Islet of Langerhans (tissue), 1 donor: ENCODE results near the gene AFAP1.
"Not testable (repeated sequence)": the region's sequence is repeated elsewhere in the genome, so short reads cannot be mapped to it uniquely, and the experiment has no call there.

Experiments
- FAIRE-seq: peaks from one replicate; lab custom pipeline; 2011; peaks lifted over from hg19 to GRCh38; lab: Jason Lieb, UNC

Gene AFAP1

DNA sequence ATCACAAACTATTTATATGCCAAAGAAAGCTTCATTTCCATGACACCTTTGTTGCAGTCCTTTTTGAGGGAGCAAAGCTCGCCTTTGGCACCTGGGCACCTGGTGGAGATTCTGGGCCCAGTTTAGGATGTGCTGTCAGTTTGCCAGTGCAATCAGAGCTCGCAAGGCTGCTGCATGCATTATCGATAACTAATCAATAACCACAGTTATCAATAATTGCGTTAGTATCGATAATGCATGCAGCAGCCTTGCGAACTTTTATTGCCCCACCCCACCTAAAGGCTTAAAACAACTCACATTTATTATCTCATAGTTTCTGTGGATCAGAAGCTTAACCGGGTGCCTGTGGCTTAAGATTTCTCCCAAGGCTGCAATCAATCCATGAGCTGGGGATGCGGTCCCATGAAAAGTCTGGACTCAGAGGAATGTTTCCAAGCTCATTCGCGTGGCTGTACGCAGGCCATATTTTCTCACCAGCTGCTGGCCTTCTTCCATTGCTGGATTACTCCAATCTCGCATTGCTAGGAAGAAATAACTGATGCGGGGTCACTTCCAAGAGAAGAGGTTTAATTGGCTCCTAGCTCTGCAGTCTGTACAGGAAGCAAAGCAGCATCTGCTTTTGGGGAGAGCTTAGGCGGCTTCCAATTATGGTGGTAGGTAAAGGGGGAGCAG is 6.2 kb upstream of the AFAP1 start:
- no peak for FAIRE-seq

DNA sequence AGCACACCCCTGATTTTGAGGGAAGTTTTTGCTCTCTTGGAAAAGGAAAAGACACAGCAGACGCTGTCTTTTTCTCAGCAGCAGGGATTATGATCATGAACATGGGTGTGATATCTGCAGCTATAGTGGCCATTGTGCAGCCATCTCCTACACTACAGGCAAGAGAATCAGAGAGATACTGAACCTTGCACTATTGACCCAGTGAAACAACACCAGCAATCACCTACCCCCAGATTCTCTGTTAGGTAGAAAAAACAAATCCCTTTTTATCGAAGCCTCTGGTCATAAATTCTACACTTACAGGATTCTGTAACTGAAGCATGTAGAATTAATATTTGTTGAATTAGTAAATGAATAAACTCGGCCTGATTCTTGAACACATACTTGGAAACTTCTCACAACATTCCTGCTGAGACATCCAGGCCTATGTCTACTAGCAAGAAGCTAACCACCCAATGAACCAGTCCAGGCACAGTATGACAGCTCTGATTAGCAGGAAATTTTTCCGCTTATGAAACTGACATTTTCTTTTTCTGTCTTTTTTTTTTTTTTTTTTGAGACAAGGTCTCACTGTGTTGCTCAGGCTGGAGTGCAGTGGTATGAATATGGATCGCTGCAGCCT is 5.0 kb upstream of the AFAP1 start:
- FAIRE-seq, result no peak

DNA sequence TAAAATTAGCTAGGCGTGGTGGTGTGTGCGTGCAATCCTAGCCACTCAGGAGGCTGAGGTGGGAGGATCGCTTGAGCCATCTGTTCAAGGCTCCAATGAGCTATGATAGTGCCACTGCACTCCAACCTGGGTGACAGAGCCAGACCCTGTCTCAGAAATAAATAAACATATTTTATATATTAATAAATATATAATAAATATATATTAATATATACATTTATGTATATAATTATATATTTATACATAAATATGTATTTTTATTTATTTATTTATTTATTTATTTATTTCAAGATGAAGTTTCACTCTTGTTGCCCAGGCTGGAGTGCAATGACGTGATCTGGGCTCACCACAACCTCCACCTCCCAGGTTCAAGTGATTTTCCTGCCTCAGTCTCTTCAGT is 4.0 kb upstream of the AFAP1 start:
- not testable (repeated sequence) for FAIRE-seq

DNA sequence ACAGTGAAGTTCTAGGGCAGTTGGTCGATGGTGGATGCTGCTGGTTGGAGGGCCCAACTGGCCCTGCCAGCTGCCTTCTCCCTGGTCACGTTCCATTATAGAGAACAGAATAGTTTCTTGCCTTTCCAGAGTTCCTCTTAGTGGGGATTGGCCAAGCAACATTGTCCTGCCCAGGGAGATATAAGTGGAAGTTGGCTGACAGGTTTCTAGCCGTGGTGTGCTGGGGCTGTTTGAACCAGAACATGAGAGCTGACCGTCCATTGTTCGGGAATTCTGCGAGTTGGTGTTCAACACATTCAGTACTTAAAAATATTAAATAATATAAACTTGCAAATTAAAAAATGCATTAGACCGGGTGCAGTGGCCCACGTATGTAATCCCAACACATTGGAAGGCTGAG is 3.5 kb upstream of the AFAP1 start:
- FAIRE-seq, result no peak

DNA sequence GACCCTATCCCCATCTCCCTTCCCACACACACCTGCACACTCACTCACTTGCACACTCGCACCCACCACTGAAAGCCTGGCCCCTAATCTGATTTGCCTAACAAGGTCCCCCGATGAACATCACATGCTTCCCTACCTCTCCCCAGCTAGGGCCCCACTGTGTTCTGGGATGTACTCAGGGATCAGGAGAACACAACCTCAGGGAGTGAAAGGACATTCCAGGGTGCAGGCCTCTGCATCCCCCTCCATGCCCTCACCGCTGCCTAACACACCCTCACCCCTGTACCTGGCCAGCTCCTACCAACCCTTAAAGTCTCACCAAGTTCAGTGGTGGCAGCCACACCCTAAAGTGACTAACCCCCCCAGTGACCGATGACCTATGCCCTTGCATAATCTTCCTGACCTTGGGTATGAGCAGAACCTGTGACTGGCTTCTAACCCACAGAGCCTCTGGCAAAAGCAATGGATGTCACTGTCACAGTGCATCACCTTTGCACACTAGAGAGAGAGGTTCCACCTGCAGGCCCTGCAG is 2.4 kb upstream of the AFAP1 start:
- FAIRE-seq, result no peak

DNA sequence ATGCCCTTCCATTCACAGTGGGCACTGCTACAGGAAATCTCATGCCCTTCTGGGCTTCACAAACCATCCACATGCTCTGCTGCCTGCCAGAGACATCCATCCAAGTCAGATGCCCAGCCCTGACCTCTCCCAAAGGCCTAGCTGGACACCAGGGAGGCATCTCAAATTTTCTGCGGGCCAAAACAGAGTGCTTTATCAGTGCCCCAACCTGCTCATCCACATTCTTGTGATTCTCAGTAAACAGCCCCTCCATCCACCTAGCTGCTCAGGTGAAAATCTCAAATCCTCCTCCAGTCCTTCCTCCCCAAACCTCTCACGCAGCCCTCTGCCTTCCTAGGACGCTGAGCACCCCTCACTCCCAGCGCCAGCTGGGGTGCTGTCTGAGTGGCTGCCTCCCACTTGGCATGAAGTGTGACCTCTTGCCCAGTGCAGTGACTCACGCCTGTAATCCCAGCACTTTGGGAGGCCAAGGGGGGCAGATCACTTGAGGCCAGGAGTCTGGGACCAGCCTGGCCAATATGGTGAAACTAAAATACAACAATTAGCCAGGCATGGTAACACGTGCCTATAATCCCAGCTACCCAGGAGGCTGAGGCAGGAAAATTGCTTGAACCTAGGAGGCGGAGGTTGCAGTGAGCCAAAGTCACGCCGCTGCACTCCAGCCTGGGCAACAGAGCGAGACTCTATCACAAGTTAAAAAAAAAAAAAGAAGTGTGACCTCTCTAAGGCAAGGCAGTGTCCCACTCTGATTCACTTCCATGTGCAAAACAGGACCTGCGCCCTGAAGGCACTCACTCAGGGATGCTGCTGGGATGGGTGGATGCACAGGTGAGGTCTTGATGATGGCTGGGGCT is 1.7 kb upstream of the AFAP1 start:
- FAIRE-seq, result no peak

DNA sequence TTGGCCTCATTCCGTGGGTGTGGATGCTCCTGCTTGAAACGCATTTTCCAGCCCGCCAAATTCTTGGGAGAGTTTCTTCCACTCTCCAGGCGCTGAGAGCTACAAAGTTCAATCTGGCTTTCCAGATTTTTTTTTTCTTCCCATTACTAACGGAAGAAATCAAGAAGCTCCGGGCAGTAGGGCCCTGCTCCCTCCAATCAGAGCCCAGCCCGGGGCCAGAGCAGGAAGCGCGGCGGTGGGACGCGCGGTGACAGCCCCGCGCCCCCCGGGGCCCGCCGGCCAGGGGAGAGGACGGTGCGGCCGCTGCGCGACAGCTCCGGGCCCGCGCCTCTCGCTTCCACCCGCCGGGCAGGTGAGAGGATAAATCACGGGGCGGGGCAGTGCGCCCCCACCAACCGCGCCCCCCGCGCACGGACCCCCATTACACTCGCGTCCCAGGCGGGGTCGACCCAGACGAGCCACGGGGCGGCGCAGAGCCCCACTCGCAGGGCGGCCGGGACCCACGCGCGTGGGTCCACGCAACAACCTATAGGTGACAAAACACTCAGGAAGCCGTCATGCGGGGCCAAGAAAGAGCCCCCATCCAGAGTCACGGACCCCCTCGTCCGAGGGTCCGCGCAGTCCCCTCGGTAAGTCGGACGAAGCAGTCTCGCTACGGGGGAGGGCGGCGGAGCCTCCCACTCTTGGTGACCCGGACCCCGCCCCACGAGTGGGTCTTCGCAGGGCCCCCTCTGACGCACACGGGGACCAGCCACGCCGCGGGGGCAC is 868 bp downstream of the AFAP1 start:
- no peak for FAIRE-seq

DNA sequence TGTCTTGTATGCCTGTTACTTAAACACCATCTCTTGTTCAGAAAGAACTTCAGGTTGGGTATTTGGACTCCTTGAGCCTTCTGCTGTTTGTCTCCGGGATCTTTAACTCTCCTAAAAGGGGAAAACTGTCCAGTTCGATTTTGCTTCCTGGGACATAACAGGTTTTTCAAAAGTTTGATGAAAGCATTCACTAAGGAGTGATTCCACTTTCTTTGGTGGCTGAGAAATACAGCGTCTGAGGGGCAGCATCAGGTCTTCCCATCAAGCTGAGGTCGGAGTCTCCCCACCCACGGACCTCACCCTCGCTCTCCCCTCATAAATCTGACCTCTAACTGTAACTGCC is 1.4 kb downstream of the AFAP1 start:
- FAIRE-seq, result no peak

DNA sequence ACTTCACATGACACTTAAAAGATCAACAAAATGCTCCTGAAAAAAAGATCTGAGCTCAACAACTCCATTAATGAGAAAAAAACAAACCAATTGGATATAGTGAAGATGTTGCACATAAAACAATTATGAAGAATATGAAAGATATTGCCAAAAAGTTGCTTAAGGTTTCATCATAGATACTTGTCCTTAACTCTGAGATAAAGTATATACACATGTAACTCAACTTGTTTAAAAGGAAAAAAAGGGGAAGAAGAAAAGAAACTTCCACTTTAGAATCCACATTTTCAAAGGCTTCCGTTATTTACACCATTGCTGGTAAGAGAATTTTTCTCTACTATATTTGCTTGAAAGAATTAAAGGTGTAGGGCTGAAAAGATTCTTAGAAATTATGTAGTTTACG is 2.7 kb downstream of the AFAP1 start:
- FAIRE-seq, result no peak

DNA sequence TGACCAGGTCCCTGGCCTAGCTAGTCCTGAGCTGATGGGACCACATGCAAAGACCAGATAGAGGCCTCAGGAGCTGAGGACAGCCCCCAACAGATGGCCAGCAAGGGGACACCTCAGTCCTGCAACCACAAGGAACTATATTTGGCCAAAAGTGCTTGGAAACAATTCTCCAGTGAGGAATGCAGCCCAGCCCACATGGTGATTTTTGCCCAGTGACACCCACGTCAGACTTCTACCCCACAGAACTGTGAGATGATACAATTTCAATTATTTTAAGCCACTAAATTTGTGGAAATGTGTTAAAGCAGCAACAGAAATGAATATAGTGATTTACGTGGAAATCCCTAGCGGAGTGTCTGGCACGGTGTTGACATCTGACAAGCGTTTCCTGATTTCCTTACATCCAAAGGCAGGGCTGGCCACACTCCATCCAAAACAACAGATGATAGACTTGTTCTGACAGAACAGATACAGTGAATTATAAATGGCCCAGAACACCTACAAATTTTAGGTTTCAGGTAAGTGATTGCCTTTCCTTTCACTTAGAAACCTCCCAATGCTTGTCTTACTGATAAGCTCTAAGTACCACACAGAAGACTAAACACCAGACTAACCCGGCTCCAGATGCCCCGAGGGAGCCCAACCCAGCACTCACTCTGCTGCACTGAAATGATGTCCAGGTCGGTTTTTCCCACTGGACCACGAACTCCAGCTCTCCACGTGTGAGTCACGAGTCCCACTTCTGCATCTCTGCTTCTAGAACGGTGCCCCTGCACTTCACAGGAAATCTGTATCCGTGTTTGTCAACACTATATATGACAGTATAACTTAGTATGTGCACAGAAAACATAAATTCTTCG is 5.8 kb downstream of the AFAP1 start:
- no peak for FAIRE-seq

DNA sequence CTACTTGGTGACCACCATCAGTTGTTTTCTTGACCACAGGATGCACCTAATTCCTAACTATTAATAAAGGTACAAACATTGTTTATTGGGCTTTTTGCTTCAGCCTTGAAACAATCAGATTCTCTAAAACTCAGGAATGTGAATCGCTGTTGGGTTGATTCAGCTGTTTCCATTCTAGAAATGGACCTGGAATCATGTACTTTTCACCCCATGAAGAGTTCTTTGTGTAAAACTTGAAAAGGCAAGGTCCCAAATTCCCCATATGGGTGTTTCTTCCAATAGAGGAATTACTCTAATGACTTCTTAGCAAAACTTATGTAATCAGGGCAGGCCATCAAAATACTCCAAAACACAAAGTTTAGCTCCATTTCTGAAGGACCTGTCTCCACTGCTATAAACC is 7.4 kb downstream of the AFAP1 start:
- no peak for FAIRE-seq

DNA sequence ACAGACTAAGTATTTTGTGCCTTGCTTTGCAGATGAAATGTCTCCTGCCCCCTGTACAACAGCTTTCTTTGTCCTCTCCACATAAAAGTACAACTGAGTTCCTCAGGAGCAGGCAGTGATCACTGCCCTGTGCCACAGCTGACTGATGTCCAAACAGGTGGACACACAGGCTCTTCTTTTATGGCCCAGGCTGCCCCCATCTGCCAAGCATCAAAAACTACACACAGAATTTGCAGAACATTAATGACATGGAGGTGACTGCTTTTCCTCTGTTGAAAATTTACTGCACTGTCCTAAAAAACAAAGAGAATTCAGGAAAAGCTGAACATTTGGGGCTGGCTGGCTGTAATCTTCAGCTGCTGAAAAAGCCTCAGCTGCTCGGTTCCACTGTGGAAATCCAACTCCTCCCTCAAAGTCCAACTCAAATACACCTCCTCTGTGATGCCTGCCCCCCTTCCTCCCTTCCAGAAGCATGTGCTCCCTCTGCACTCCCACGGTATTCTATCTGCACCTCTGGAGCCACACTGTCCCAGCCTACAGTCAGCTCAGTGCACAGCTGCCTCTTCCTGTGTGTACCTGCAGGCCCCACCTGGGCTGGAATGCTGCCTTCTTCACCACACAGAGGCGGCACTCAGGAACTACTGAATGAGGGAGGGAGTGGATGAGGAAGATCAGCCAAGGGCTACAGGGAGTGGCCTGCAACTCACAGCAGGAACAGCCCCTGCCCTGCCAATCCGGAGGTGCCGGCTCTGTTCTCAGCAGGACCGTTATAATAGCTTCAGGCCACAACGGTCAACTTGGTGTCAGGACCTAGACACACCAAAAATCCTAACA is 10.3 kb downstream of the AFAP1 start:
- FAIRE-seq, result no peak

DNA sequence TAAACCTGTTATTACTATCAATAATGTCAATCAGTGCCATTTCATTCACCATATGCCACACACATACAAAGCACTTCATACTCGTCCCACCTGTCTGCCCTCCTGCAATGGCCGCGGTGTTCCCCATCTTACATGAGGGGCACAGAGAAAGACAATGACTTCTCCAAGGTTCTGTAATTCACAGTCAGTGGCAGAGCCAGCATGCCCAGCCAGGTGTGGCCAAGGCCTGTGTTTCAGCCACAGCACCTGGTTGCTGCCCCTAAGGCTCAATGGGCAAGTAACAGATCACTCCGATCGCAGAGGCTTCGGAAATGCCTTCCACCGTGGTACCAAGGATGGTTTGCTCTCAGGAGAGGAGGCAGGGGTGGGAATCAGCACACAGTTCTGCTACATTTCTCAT is 10.9 kb downstream of the AFAP1 start:
- FAIRE-seq, result no peak

DNA sequence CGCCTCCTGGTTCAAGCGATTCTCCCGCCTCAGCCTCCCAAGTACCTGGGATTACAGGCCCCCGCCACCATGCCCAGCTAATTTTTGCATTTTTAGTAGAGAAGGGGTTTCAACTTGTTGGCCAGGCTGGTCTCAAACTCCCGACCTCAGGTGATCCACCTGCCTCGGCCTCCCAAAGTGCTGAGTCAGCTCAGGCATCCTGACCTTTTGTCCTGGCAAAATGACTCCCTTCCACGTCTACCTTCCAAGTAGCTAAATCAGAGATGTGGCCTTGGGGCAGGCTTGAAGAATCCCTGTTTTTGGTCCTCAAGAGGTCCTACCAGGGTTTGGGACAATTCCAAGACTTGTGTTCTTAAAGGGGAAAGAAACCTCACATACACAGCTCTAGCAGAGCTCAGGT is 12.8 kb downstream of the AFAP1 start:
- FAIRE-seq, result no peak

DNA sequence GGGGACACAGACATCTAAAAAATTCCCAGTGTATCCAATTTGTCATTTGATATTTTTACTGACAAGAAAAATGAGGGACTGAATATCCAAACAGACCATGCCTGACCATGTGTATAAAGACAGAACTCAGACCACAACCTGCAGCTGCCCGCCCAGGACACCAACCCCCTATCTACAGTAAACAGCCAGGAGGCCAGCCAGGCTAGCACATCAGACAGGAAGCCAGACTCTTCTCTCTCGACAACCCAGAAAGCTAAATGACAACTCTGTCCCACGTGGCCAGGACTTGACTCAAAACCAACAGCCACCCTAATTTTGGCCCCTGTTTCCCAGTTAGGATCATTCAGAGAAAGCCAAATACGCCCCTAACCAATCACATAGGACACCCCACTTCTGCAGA is 15.1 kb downstream of the AFAP1 start:
- FAIRE-seq, result no peak

DNA sequence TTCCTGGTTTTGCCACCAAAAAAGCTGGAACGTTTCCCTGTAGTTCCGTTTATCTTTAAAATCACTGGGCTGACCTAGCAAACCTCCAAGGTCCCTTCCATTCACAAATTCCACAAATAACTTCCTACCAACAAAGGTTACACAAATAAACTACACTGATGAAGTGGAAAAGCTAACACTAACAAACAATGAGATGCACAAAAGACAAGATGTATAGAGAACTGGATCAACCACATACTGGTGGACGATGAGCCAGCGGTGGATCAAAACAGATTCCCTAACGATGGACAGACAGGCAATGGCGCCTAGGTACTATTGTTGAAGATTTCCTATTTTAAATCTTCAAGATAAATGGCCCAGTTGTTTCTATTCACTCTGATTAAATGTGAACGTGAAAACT is 15.5 kb downstream of the AFAP1 start:
- no peak for FAIRE-seq

DNA sequence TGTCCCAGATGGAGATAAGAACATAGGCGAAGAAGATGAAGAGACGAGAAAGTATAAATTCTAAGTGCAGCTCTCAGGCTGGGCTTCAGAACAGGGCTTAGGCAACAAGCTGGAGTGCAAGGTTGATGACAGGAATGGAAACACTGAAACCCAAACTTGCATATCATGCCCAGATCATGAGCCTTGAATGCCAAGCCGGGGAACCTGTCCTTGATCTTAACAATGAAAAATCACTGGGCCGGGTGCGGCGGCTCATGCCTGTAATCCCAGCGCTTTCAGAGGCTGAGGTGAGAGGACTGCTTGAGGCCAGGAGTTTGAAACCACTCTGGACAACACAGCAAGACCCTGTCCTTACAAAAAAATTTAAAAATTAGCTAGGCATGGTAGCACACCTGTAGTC is 17.2 kb downstream of the AFAP1 start:
- FAIRE-seq, result no peak

DNA sequence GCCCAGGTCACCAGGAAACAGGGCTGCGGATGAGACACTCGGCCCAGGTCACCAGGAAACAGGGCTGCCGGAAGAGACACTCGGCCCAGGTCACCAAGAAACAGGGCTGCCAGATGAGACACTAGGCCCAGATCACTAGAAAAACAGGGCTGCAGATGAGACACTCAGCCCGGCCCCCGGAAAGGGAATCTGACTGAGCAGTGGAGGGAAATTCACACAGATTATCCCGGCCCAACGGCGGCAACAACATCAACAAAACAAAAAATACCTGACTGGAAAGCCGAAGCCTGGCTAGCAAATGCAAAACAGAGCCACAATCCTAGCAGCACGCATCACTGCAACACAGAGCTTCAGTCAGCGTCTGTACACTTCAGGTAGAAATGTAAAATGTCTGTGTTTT is 20.7 kb downstream of the AFAP1 start:
- FAIRE-seq, result no peak

DNA sequence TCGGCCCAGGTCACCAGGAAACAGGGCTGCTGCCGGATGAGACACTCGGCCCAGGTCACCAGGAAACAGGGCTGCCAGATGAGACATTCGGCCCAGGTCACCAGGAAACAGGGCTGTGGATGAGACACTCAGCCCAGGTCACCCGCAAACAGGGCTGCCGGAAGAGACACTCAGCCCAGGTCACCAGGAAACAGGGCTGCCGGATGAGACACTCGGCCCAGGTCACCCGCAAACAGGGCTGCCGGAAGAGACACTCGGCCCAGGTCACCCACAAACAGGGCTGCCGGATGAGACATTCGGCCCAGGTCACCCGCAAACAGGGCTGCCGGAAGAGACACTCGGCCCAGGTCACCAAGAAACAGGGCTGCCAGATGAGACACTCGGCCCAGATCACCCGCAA is 21.5 kb downstream of the AFAP1 start:
- FAIRE-seq, result not testable (repeated sequence)

DNA sequence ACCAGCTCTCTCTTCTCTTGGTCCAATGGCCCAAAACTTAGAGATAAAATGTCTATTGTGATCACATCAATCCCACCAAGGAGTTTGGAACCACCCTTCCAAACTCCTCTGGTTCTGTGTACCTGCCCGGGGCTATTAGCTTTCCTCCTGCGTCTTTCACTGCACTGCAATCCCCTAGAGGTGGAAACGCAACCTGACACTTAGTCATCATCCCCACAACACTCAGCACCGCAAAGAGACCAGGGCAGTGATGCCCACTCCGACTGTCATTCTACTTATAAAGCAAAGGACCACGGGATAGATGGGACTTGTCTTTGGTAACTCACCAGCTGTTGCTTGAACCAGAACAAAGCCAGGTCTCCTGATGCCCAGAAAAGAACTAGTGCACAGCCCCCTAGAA is 22.0 kb downstream of the AFAP1 start:
- no peak for FAIRE-seq

DNA sequence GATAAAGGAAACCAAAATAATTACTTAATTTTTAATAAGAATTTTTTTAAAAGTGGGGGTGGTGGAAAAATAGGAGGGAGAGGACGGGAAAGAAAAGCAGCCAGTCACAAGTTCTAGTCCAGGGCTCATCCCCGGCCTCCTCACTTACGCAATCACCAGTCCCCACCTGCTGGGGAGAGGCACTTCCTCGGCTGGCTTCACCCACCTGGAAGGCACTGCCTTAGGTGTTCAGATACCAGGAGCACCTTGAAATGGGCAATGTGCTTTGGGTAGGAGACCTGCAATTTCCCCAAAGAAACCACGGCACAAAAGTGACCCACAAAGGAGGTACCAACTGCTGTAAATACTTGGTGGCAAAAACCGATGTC is 23.8 kb downstream of the AFAP1 start:
- no peak for FAIRE-seq
